ENCODE data around the gene KMT2E.
A peak's percentile ranks its signal among the peaks of the same experiment; 100 is the strongest.
"Not testable (repeated sequence)": the region's sequence is repeated elsewhere in the genome, so short reads cannot be mapped to it uniquely, and the experiment has no call there.

Gene KMT2E

GRCh38 chr7:105024734-105025133, 10.7 kb downstream of the KMT2E start:
- no peak for DNase-seq (ENCODE audit: low spot score)
- peak; percentile 94 for ATAC-seq (ENCODE audit: low read depth)
- Histone ChIP-seq H3K36me3 (ENCODE audit: low read depth) (peaks cover 12% of the 10 kb centered on the region), H3K4me1 (ENCODE audit: insufficient read depth, poor library complexity, severe bottlenecking) (peaks cover 60% of the 10 kb centered on the region), H3K27ac (ENCODE audit: poor library complexity, severe bottlenecking) (peak overlapping the region; percentile 26), H3K9me3 (ENCODE audit: severe bottlenecking) (no peaks in the 10 kb centered on the region), H3K27me3 (ENCODE audit: insufficient read depth, poor library complexity, severe bottlenecking) (no peaks in the 10 kb centered on the region), H3K4me3 (ENCODE audit: severe bottlenecking) (no peak overlapping the region)
- TF ChIP-seq CTCF (IDR thresholded peaks at IDR 0.05; ENCODE audit: poor library complexity, severe bottlenecking), result no peak

- ATAC-seq (ENCODE audit: low read depth) (no peak), DNase-seq (ENCODE audit: low spot score) (no peak)
- no peak overlapping the region for H3K27ac ChIP-seq (ENCODE audit: poor library complexity, severe bottlenecking)
- peaks cover 42% of the 10 kb centered on the region for H3K4me1 ChIP-seq (ENCODE audit: insufficient read depth, poor library complexity, severe bottlenecking)
- H3K9me3 ChIP-seq (ENCODE audit: severe bottlenecking), result no peaks in the 10 kb centered on the region
- TF ChIP-seq CTCF (IDR thresholded peaks at IDR 0.05; ENCODE audit: poor library complexity, severe bottlenecking), result no peak
- no peaks in the 10 kb centered on the region for H3K27me3 ChIP-seq (ENCODE audit: insufficient read depth, poor library complexity, severe bottlenecking)
- H3K4me3 ChIP-seq (ENCODE audit: severe bottlenecking), result no peak overlapping the region
- H3K36me3 ChIP-seq (ENCODE audit: low read depth), result peaks cover 3% of the 10 kb centered on the region; the same call in 1 of the 2 replicates
Measured at GRCh38 chr7:105026750-105027149, 12.7 kb downstream of the KMT2E start.

DNA sequence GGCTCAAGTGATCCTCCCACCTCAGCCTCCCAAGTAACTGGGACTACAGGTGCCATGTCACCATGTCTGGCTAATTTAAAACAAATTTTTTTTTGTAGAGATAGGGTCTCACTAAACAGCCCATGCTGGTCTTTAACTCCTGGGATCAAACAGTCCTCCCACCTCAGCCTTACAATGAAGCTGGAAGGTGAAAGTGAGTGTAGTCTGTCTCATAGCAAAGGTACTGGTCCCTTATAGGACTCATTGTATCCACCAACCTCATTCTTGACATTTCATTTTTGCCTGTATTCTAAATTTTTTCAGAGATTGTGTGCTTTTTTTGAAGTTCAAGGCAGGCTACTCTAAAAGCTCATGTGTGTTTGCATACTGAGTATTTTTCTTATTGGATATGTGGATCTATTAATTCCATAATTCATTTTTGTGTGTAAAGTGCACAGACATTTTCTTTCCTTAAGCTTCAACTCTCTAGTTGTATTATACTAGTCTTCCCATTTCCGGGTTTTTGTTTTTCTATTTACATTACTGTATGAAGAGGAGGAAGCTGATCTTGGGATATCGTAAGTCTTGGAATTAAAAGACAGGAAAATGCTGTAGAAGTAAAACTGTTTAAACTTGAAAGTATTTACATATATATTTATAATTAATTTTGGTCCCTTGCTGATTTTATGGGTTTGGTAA, 13.3 kb downstream of the KMT2E start:
- no peaks in the 10 kb centered on the region for H3K27me3 ChIP-seq (ENCODE audit: insufficient read depth, poor library complexity, severe bottlenecking)
- no peak for DNase-seq (ENCODE audit: low spot score)
- ATAC-seq (ENCODE audit: low read depth), result no peak
- H3K27ac ChIP-seq (ENCODE audit: poor library complexity, severe bottlenecking), result no peak overlapping the region
- H3K36me3 ChIP-seq (ENCODE audit: low read depth), result peaks cover 3% of the 10 kb centered on the region; the same call in 1 of the 2 replicates
- no peak overlapping the region for H3K4me3 ChIP-seq (ENCODE audit: severe bottlenecking)
- no peaks in the 10 kb centered on the region for H3K9me3 ChIP-seq (ENCODE audit: severe bottlenecking)
- TF ChIP-seq CTCF (IDR thresholded peaks at IDR 0.05; ENCODE audit: poor library complexity, severe bottlenecking), result no peak
- peaks cover 38% of the 10 kb centered on the region for H3K4me1 ChIP-seq (ENCODE audit: insufficient read depth, poor library complexity, severe bottlenecking)

DNA sequence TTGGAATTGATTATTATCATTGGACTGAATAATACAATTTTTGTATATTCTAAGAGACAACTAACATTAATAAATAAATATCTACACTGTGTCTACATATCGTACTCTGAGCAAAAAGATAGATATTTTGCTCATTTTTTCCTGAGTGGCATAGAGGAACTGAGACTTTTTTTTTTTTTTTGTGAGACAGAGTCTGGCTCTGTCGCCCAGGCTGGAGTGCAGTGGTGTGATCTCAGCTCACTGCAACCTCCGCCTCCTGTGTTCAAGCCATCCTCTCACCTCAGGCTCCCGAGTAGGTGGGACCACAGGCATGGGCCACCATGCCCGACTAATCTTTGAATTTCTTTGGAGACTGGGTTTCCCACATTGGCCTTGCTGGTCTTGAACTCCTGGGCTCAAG, 14.0 kb downstream of the KMT2E start:
- Histone ChIP-seq H3K27ac (ENCODE audit: poor library complexity, severe bottlenecking) (no peak overlapping the region), H3K4me3 (ENCODE audit: severe bottlenecking) (no peak overlapping the region), H3K27me3 (ENCODE audit: insufficient read depth, poor library complexity, severe bottlenecking) (no peaks in the 10 kb centered on the region), H3K4me1 (ENCODE audit: insufficient read depth, poor library complexity, severe bottlenecking) (peaks cover 34% of the 10 kb centered on the region), H3K36me3 (ENCODE audit: low read depth) (peaks cover 3% of the 10 kb centered on the region; the same call in 1 of the 2 replicates), H3K9me3 (ENCODE audit: severe bottlenecking) (no peaks in the 10 kb centered on the region)
- ATAC-seq (ENCODE audit: low read depth) (no peak), DNase-seq (ENCODE audit: low spot score) (no peak)
- no peak for TF ChIP-seq CTCF (IDR thresholded peaks at IDR 0.05; ENCODE audit: poor library complexity, severe bottlenecking)

GRCh38 chr7:105028941-105029340, 14.9 kb downstream of the KMT2E start:
- H3K27me3 ChIP-seq (ENCODE audit: insufficient read depth, poor library complexity, severe bottlenecking); H3K36me3 ChIP-seq (ENCODE audit: low read depth); H3K9me3 ChIP-seq (ENCODE audit: severe bottlenecking); H3K27ac ChIP-seq (ENCODE audit: poor library complexity, severe bottlenecking); H3K4me3 ChIP-seq (ENCODE audit: severe bottlenecking); DNase-seq (ENCODE audit: low spot score); ATAC-seq (ENCODE audit: low read depth): not testable (repeated sequence)
- H3K4me1 ChIP-seq (ENCODE audit: insufficient read depth, poor library complexity, severe bottlenecking), result peaks cover 29% of the 10 kb centered on the region
